DOHH2 (cell line): ENCODE measurements around the gene CSNK1A1.

Experiments
- CTCF ChIP-seq: fragments of 200-600 bp; sonication (generic); IDR thresholded peaks from one replicate; pipeline ENCODE4 v1.5.1; 2014; ENCODE audit warnings: antibody characterized with exemption, mild to moderate bottlenecking, low read depth, low read length; ENCODE audit not compliant: poor library complexity, severe bottlenecking
- EZH2phosphoT487 ChIP-seq: fragments of 200-600 bp; sonication (generic); IDR thresholded peaks from 2 replicates; pipeline ENCODE4 v1.6.1; 2017; ENCODE audit warnings: borderline replicate concordance, mild to moderate bottlenecking, antibody characterized with exemption, low read length, moderate library complexity, mixed read lengths

- TF ChIP-seq CTCF (no peak), EZH2phosphoT487 (no peak)
Observed at GRCh38 chr5:149583394-149583793, 32.2 kb upstream of the CSNK1A1 start.
